PC-9 (cell line): Measurements from ENCODE around the gene UBE2U. TPM values are rescaled to one million over a fixed set of nuclear protein-coding genes. Genes with fewer than 3 reads are reported as not detected.

Experiments used
- BruUV-seq: library from RNA; stranded (reverse); fragments of 400-500 nt; replicated peaks from 2 replicates; lab custom pipeline; 2021; lab: Mats Ljungman, UMichigan
- CTCF ChIA-PET: fragments of 300-600 bp; sonication (Branson Sonifier 250); formaldehyde crosslinking; loops from one replicate; lab custom pipeline; 2022; ENCODE audit warnings: antibody characterized with exemption; lab: Charles Lee
- POLR2A ChIA-PET: fragments of 300-600 bp; sonication (Branson Sonifier 250); formaldehyde crosslinking; loops from one replicate; lab custom pipeline; 2022; ENCODE audit warnings: antibody characterized with exemption; ENCODE audit not compliant: unreplicated experiment; lab: Charles Lee
- DNase-seq, 2 experiments: peaks; one replicate each; pipeline versions ENCODE4 v3.0.0 to v3.0.0-alpha.2; 2015 to 2022; ENCODE audit warnings: mixed read lengths in 1 of 2
- H2AFZ ChIP-seq: fragments of 200-600 bp; sonication (generic); 2 replicates; pipeline ENCODE4 v1.8.1; 2017; ENCODE audit warnings: antibody characterized with exemption
- H3F3A ChIP-seq: fragments of 200-600 bp; sonication (generic); 2 replicates; pipeline ENCODE4 v1.8.1; 2017; ENCODE audit warnings: antibody characterized with exemption, mild to moderate bottlenecking, low read depth; ENCODE audit not compliant: insufficient read depth
- H3K27ac ChIP-seq: fragments of 200-600 bp; sonication (generic); 2 replicates; pipeline ENCODE4 v1.6.1; 2016; ENCODE audit warnings: mixed run types
- H3K27me3 ChIP-seq: fragments of 200-600 bp; sonication (generic); 2 replicates; pipeline ENCODE4 v1.6.1; 2016; ENCODE audit warnings: low read depth, mixed run types; ENCODE audit not compliant: insufficient read depth
- H3K36me3 ChIP-seq: fragments of 200-600 bp; sonication (generic); 2 replicates; pipeline ENCODE4 v1.6.1; 2016; ENCODE audit warnings: low read depth, mixed run types
- H3K4me1 ChIP-seq: fragments of 200-600 bp; sonication (generic); replicated peaks from 2 replicates; pipeline ENCODE4 v1.6.1; 2016; ENCODE audit warnings: mixed run types; ENCODE audit not compliant: insufficient read depth
- H3K4me2 ChIP-seq: fragments of 200-600 bp; sonication (generic); 2 replicates; pipeline ENCODE4 v1.6.1; 2017; ENCODE audit warnings: mixed run types
- H3K4me3 ChIP-seq: fragments of 200-600 bp; sonication (generic); 2 replicates; pipeline ENCODE4 v1.6.1; 2016; ENCODE audit warnings: mixed run types
- H3K79me2 ChIP-seq: fragments of 200-600 bp; sonication (generic); 2 replicates; pipeline ENCODE4 v1.6.1; 2017; ENCODE audit warnings: low read depth, mixed run types
- H3K9me2 ChIP-seq: fragments of 200-600 bp; sonication (generic); 2 replicates; pipeline ENCODE4 v1.8.1; 2017; ENCODE audit warnings: mild to moderate bottlenecking; ENCODE audit not compliant: insufficient read depth
- H3K9me3 ChIP-seq: fragments of 200-600 bp; sonication (generic); 2 replicates; pipeline ENCODE4 v1.8.1; 2016; ENCODE audit warnings: low read depth; ENCODE audit not compliant: insufficient read depth
- H4K20me1 ChIP-seq: fragments of 200-600 bp; sonication (generic); 2 replicates; pipeline ENCODE4 v1.8.1; 2017; ENCODE audit not compliant: insufficient read depth
- EZH2 ChIP-seq: fragments of 200-600 bp; sonication (generic); IDR thresholded peaks from 2 replicates; pipeline ENCODE4 v1.8.0; 2017; ENCODE audit warnings: antibody characterized with exemption, low read depth
- intact Hi-C: fragments of 100-400 bp; cut with micrococcal nuclease; formaldehyde crosslinking; loops from one replicate; pipeline ENCODE4 v1.10.0; 2022; ENCODE audit not compliant: unreplicated experiment
- total RNA-seq: library from RNA; stranded (reverse); gene quantifications from 2 replicates; pipeline ENCODE4 v1.2.3, GENCODE V29; 2021
- TF ChIP-seq, protein P1 (sequence below): fragments of 200-600 bp; sonication (generic); conservative IDR thresholded peaks from 2 replicates; pipeline ENCODE4 v1.6.1; 2017; ENCODE audit warnings: mixed run types, antibody characterized with exemption, mild to moderate bottlenecking, moderate library complexity

The UBE2U gene
- total RNA-seq, 1 experiment from 2014 or later = not detected

DNA sequence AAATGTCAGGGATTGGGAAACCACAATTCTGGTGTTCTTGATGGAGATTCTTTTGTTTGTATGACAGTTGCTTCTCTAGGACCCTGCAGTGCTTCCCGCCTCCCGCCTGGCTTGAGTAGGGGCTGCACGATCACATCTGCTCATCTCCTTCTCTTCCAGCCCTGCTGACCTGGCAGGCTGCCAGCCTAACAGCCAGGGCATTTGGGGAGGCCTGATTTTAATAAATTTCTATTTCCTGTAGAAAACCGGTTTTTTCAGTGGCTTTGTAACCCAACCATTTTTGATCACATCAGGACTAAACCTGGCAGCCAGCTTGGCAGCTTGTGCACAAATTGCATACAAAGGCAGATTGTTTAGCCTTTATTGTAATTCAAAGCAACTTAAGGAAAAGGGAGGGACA, 78.9 kb downstream of the UBE2U start:
- Histone ChIP-seq H4K20me1 (no peaks in the 10 kb centered on the region), H3K4me3 (no peak overlapping the region), H3K4me1 (peaks cover 35% of the 10 kb centered on the region), H3K27ac (no peak overlapping the region; the same call in 1 of the 2 replicates), H3K36me3 (no peaks in the 10 kb centered on the region), H3K79me2 (no peaks in the 10 kb centered on the region), H3K9me2 (no peaks in the 10 kb centered on the region), H3F3A (peaks cover 9% of the 10 kb centered on the region; the same call in 1 of the 2 replicates), H3K4me2 (peak overlapping the region; percentile 19), H2AFZ (no peak overlapping the region), H3K9me3 (0 out of 2 replicates have a peak, but pooled peaks cover 5% of the 10 kb centered on the region), H3K27me3 (no peaks in the 10 kb centered on the region)
- intact Hi-C loops = loop anchor here (1.0 kb wide), 1 partner anchor 61 kb away; no protein-coding TSS in a partner anchor
- DNase-seq = peak; percentile 73 to 78
- POLR2A ChIA-PET = interaction anchor here (0.7 kb wide), 1 partner anchor 852 kb away, joined by 3 read pairs; no protein-coding TSS in a partner anchor
- BruUV-seq = no TSS peak
- TF ChIP-seq EZH2 = no peak
- TF ChIP-seq, protein P1, sequence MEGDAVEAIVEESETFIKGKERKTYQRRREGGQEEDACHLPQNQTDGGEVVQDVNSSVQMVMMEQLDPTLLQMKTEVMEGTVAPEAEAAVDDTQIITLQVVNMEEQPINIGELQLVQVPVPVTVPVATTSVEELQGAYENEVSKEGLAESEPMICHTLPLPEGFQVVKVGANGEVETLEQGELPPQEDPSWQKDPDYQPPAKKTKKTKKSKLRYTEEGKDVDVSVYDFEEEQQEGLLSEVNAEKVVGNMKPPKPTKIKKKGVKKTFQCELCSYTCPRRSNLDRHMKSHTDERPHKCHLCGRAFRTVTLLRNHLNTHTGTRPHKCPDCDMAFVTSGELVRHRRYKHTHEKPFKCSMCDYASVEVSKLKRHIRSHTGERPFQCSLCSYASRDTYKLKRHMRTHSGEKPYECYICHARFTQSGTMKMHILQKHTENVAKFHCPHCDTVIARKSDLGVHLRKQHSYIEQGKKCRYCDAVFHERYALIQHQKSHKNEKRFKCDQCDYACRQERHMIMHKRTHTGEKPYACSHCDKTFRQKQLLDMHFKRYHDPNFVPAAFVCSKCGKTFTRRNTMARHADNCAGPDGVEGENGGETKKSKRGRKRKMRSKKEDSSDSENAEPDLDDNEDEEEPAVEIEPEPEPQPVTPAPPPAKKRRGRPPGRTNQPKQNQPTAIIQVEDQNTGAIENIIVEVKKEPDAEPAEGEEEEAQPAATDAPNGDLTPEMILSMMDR = no peak
- CTCF ChIA-PET = no interaction called here

DNA sequence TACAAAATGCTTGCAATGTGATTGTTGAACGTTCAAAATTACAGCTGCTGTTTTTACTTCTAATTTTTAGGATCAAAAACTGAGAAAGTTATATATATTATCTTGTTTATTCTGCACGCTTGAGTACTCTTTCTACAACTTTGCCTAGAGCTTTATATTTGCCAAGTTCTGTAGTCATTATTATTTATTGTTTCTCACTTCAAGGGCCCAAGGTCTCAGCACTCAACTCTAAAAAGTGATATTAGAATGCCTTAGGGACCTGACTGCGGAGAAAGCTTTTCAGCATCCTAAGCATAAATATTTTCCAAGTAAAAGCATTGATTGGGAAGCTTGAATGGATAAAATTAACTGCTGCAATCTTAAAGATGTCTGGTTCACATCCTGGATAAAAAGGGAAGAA, 83.6 kb downstream of the UBE2U start:
- ChIA-PET POLR2A (no interaction called here), CTCF (no interaction called here)
- intact Hi-C loops = no loop called here
- H2AFZ ChIP-seq = no peak overlapping the region
- no peaks in the 10 kb centered on the region for H3K9me2 ChIP-seq
- H3K36me3 ChIP-seq = no peaks in the 10 kb centered on the region
- no peaks in the 10 kb centered on the region for H3K27me3 ChIP-seq
- peaks cover 16% of the 10 kb centered on the region for H3K4me1 ChIP-seq
- no peaks in the 10 kb centered on the region for H3K79me2 ChIP-seq
- no peak overlapping the region for H3K27ac ChIP-seq
- no peak for TF ChIP-seq EZH2
- TF ChIP-seq, protein P1 = no peak
- H4K20me1 ChIP-seq = no peaks in the 10 kb centered on the region
- no peak overlapping the region for H3K4me3 ChIP-seq
- peaks cover 9% of the 10 kb centered on the region; the same call in 1 of the 2 replicates for H3F3A ChIP-seq
- H3K9me3 ChIP-seq = no peaks in the 10 kb centered on the region
- DNase-seq = no peak
- BruUV-seq = no TSS peak
- H3K4me2 ChIP-seq = no peak overlapping the region

DNA sequence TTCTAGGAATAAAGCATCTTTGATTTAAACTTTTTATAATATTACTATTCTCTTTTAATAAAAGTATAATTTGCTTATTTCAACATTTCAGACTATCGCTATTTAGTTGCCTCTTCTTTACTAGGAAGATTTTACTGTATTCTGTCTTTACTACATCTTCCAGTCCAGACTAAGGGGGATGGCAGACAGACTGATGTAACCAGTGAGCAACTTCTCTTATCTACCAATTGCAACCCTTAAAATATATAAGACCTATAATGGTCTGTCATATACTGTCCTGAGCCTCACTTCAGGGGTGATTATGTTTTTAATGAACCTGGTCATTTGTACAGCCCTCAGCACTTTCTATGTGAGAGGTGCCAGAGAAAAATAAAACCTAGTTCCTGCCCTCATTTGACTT, 87.0 kb downstream of the UBE2U start:
- Histone ChIP-seq H3K4me1 (peaks cover 9% of the 10 kb centered on the region; the same call in 1 of the 2 replicates), H3K4me3 (no peak overlapping the region), H3K79me2 (no peaks in the 10 kb centered on the region), H3K9me3 (0 out of 2 replicates have a peak, but pooled peaks cover 7% of the 10 kb centered on the region), H4K20me1 (no peaks in the 10 kb centered on the region), H3F3A (no peaks in the 10 kb centered on the region), H3K4me2 (no peak overlapping the region), H3K36me3 (no peaks in the 10 kb centered on the region), H2AFZ (no peak overlapping the region), H3K9me2 (no peaks in the 10 kb centered on the region), H3K27ac (no peak overlapping the region), H3K27me3 (no peaks in the 10 kb centered on the region)
- TF ChIP-seq, protein P1 = no peak
- no peak for TF ChIP-seq EZH2
- CTCF ChIA-PET = no interaction called here
- POLR2A ChIA-PET = no interaction called here
- DNase-seq = no peak
- intact Hi-C loops = no loop called here
- no TSS peak for BruUV-seq
